Measurements from ENCODE around the gene CAPS2. TPM values are rescaled to one million over a fixed set of nuclear protein-coding genes. Genes with fewer than 3 reads are reported as not detected.
A peak's percentile ranks its signal among the peaks of the same experiment; 100 is the strongest.

Gene CAPS2
- total RNA-seq, 1 experiment from 2014 or later = 4.2 TPM

- ATAC-seq (no peak), DNase-seq (ENCODE audit: low spot score) (no peak)
- Mint-ChIP-seq H3K27ac (no peak overlapping the region; the same call in 1 of the 2 replicates), H3K36me3 (no peaks in the 10 kb centered on the region), H3K4me3 (no peak overlapping the region), H3K27me3 (ENCODE audit: low read depth) (no peaks in the 10 kb centered on the region), H3K9me3 (peaks cover 5% of the 10 kb centered on the region; the same call in 1 of the 2 replicates), H3K4me1 (no peaks in the 10 kb centered on the region; the same call in 1 of the 2 replicates)
- POLR2A ChIA-PET = no interaction called here
- CTCF ChIA-PET = no interaction called here
- TF ChIP-seq, protein P1, sequence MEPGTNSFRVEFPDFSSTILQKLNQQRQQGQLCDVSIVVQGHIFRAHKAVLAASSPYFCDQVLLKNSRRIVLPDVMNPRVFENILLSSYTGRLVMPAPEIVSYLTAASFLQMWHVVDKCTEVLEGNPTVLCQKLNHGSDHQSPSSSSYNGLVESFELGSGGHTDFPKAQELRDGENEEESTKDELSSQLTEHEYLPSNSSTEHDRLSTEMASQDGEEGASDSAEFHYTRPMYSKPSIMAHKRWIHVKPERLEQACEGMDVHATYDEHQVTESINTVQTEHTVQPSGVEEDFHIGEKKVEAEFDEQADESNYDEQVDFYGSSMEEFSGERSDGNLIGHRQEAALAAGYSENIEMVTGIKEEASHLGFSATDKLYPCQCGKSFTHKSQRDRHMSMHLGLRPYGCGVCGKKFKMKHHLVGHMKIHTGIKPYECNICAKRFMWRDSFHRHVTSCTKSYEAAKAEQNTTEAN (CRISPR knock-in tag; IDR thresholded peaks at IDR 0.05) = no peak
- TF ChIP-seq OVOL2 (CRISPR knock-in tag; IDR thresholded peaks at IDR 0.05; ENCODE audit: borderline replicate concordance) (no peak), GTF2I (CRISPR knock-in tag; conservative IDR thresholded peaks at IDR 0.05) (no peak), ATF3 (CRISPR knock-in tag; conservative IDR thresholded peaks at IDR 0.05) (no peak), TEAD1 (CRISPR knock-in tag; IDR thresholded peaks at IDR 0.05) (no peak), ETV6 (CRISPR knock-in tag; IDR thresholded peaks at IDR 0.05) (no peak), NR1H2 (CRISPR knock-in tag; IDR thresholded peaks at IDR 0.05) (no peak), SP1 (CRISPR knock-in tag; conservative IDR thresholded peaks at IDR 0.05) (no peak), CTCF (IDR thresholded peaks at IDR 0.05) (no peak)
- TF ChIP-seq, protein P2, sequence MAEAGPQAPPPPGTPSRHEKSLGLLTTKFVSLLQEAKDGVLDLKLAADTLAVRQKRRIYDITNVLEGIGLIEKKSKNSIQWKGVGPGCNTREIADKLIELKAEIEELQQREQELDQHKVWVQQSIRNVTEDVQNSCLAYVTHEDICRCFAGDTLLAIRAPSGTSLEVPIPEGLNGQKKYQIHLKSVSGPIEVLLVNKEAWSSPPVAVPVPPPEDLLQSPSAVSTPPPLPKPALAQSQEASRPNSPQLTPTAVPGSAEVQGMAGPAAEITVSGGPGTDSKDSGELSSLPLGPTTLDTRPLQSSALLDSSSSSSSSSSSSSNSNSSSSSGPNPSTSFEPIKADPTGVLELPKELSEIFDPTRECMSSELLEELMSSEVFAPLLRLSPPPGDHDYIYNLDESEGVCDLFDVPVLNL (CRISPR knock-in tag; IDR thresholded peaks at IDR 0.05; ENCODE audit: borderline replicate concordance, low read depth) = no peak
Measured at GRCh38 chr12:75311369-75311768, 18.8 kb downstream of the CAPS2 start.

DNA sequence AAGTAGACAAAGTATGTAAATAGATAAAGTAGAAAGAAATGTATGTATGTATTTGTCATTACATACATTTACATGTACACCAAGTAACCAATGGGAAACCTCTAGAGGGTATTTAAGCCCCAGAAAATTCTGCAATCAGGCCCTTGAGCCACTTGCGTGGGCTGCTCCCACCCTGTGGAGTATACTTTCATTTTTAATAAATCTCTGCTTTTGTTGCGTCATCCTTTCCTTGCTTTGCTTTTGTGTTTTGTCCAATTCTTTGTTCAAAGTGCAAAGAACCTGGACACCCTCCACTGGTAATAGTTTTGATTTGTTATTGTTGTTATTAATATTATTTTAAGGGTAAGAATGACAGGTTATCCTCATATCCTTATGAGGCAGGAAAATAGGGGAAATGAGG is 21.8 kb downstream of the CAPS2 start:
- DNase-seq (ENCODE audit: low spot score) = no peak
- H3K4me3 Mint-ChIP-seq = no peak overlapping the region
- H3K36me3 Mint-ChIP-seq = peaks cover 6% of the 10 kb centered on the region
- CTCF ChIA-PET = no interaction called here
- peak overlapping the region; percentile 72; the same call in 1 of the 2 replicates for H3K27ac Mint-ChIP-seq
- POLR2A ChIA-PET = no interaction called here
- ATAC-seq = no peak
- no peaks in the 10 kb centered on the region; the same call in 1 of the 2 replicates for H3K4me1 Mint-ChIP-seq
- TF ChIP-seq ZNF317 (CRISPR knock-in tag; IDR thresholded peaks at IDR 0.05; ENCODE audit: borderline replicate concordance, low read depth) = no peak
- no peak for TF ChIP-seq ZNF396 (CRISPR knock-in tag; IDR thresholded peaks at IDR 0.05; ENCODE audit: borderline replicate concordance)
- TF ChIP-seq IRF1 (CRISPR knock-in tag; IDR thresholded peaks at IDR 0.05) = no peak
- no peak for TF ChIP-seq ATF1 (CRISPR knock-in tag; IDR thresholded peaks at IDR 0.05)
- TF ChIP-seq ZNF532 (CRISPR knock-in tag; IDR thresholded peaks at IDR 0.05; ENCODE audit: borderline replicate concordance) = no peak
- no peaks in the 10 kb centered on the region for H3K27me3 Mint-ChIP-seq (ENCODE audit: low read depth)
- peaks cover 13% of the 10 kb centered on the region for H3K9me3 Mint-ChIP-seq

Measured in WTC11 (cell line).